Activated T-cell treated with anti-CD3 and anti-CD28 coated beads, Interleukin-2, amount 50 U/mL, for 24 hours (primary cell): ENCODE measurements around the gene ANP32B.

Experiments used
- DNase-seq: peaks from one replicate; pipeline ENCODE4 v3.0.0-alpha.2; 2020
- H3K27ac Mint-ChIP-seq: 2 replicates; pipeline ENCODE4 v1.8.0; 2020; ENCODE audit warnings: mild to moderate bottlenecking, mixed read lengths
- H3K27me3 Mint-ChIP-seq: 2 replicates; pipeline ENCODE4 v1.8.0; 2020; ENCODE audit warnings: mixed read lengths
- H3K36me3 Mint-ChIP-seq: 2 replicates; pipeline ENCODE4 v1.8.0; 2020; ENCODE audit warnings: low read depth, mixed read lengths
- H3K4me1 Mint-ChIP-seq: 2 replicates; pipeline ENCODE4 v1.8.0; 2020; ENCODE audit warnings: low read depth, mixed read lengths
- H3K4me3 Mint-ChIP-seq: 2 replicates; pipeline ENCODE4 v1.8.0; 2020; ENCODE audit warnings: mild to moderate bottlenecking, moderate library complexity, mixed read lengths
- H3K9me3 Mint-ChIP-seq: 2 replicates; pipeline ENCODE4 v1.8.0; 2020; ENCODE audit warnings: mixed read lengths

The ANP32B gene

GRCh38 chr9:98043915-98044314 is 60.8 kb downstream of the ANP32B start:
- Mint-ChIP-seq H3K4me3 (no peak overlapping the region), H3K36me3 (peaks cover 36% of the 10 kb centered on the region), H3K9me3 (peaks cover 5% of the 10 kb centered on the region), H3K4me1 (peaks cover 33% of the 10 kb centered on the region), H3K27me3 (no peaks in the 10 kb centered on the region), H3K27ac (no peak overlapping the region)
- DNase-seq = no peak

GRCh38 chr9:98045234-98046179 is 62.4 kb downstream of the ANP32B start:
- peaks cover 48% of the 10 kb centered on the region for H3K36me3 Mint-ChIP-seq
- H3K27ac Mint-ChIP-seq = peak overlapping the region; percentile 92
- peaks cover 5% of the 10 kb centered on the region for H3K9me3 Mint-ChIP-seq
- H3K4me1 Mint-ChIP-seq = peaks cover 40% of the 10 kb centered on the region
- peak overlapping the region; percentile 87 for H3K4me3 Mint-ChIP-seq
- DNase-seq = no peak
- no peaks in the 10 kb centered on the region for H3K27me3 Mint-ChIP-seq

GRCh38 chr9:98046180-98046543 is 63.0 kb downstream of the ANP32B start:
- H3K4me1 Mint-ChIP-seq = peaks cover 42% of the 10 kb centered on the region
- peak overlapping the region; percentile 92 for H3K27ac Mint-ChIP-seq
- H3K27me3 Mint-ChIP-seq = no peaks in the 10 kb centered on the region
- H3K4me3 Mint-ChIP-seq = peak overlapping the region; percentile 87
- H3K9me3 Mint-ChIP-seq = peaks cover 5% of the 10 kb centered on the region
- DNase-seq = no peak
- H3K36me3 Mint-ChIP-seq = peaks cover 52% of the 10 kb centered on the region

- peak overlapping the region; percentile 44 for H3K27ac Mint-ChIP-seq
- H3K36me3 Mint-ChIP-seq = peaks cover 58% of the 10 kb centered on the region
- peaks cover 5% of the 10 kb centered on the region for H3K9me3 Mint-ChIP-seq
- H3K4me1 Mint-ChIP-seq = peaks cover 43% of the 10 kb centered on the region
- no peaks in the 10 kb centered on the region for H3K27me3 Mint-ChIP-seq
- DNase-seq = no peak
- H3K4me3 Mint-ChIP-seq = peak overlapping the region; percentile 87
Measured at GRCh38 chr9:98047002-98047401, 63.9 kb downstream of the ANP32B start.

- Mint-ChIP-seq H3K27ac (no peak overlapping the region), H3K4me1 (peaks cover 43% of the 10 kb centered on the region), H3K36me3 (peaks cover 76% of the 10 kb centered on the region), H3K9me3 (peaks cover 5% of the 10 kb centered on the region), H3K27me3 (no peaks in the 10 kb centered on the region), H3K4me3 (no peak overlapping the region)
- no peak for DNase-seq
Measured at GRCh38 chr9:98049288-98050072, 66.3 kb downstream of the ANP32B start.

- Mint-ChIP-seq H3K9me3 (peaks cover 2% of the 10 kb centered on the region), H3K27me3 (no peaks in the 10 kb centered on the region), H3K4me3 (no peak overlapping the region), H3K4me1 (peaks cover 41% of the 10 kb centered on the region), H3K27ac (no peak overlapping the region), H3K36me3 (peaks cover 75% of the 10 kb centered on the region)
- DNase-seq = no peak
Measured at GRCh38 chr9:98050351-98050750, 67.2 kb downstream of the ANP32B start.

GRCh38 chr9:98054376-98054951 is 71.3 kb downstream of the ANP32B start:
- H3K4me3 Mint-ChIP-seq = no peak overlapping the region
- DNase-seq = no peak
- H3K4me1 Mint-ChIP-seq = peaks cover 42% of the 10 kb centered on the region
- H3K36me3 Mint-ChIP-seq = peaks cover 56% of the 10 kb centered on the region
- no peak overlapping the region for H3K27ac Mint-ChIP-seq
- no peaks in the 10 kb centered on the region for H3K27me3 Mint-ChIP-seq
- H3K9me3 Mint-ChIP-seq = no peaks in the 10 kb centered on the region

- Mint-ChIP-seq H3K36me3 (peaks cover 54% of the 10 kb centered on the region), H3K27ac (peak within 1 kb of the TSS; percentile 96), H3K27me3 (no peaks in the 10 kb centered on the region), H3K9me3 (no peaks in the 10 kb centered on the region), H3K4me3 (peak within 1 kb of the TSS; percentile 96), H3K4me1 (peaks cover 38% of the 10 kb centered on the region)
- peak; percentile 94 for DNase-seq
Measured at GRCh38 chr9:98056269-98057137, 73.4 kb downstream of the ANP32B start, which contains the start of gene NANS. Gene NANS, plus strand, starts transcription at chr9:98056732. Its CDS starts 77 bp downstream, at chr9:98056809.

GRCh38 chr9:98057138-98057799 is 74.1 kb downstream of the ANP32B start:
- Mint-ChIP-seq H3K27me3 (no peaks in the 10 kb centered on the region), H3K27ac (peak overlapping the region; percentile 96), H3K4me3 (peak overlapping the region; percentile 96), H3K36me3 (peaks cover 56% of the 10 kb centered on the region), H3K9me3 (no peaks in the 10 kb centered on the region), H3K4me1 (peaks cover 38% of the 10 kb centered on the region)
- DNase-seq = no peak

- peaks cover 81% of the 10 kb centered on the region for H3K36me3 Mint-ChIP-seq
- H3K4me1 Mint-ChIP-seq = peaks cover 34% of the 10 kb centered on the region
- DNase-seq = no peak
- no peaks in the 10 kb centered on the region for H3K9me3 Mint-ChIP-seq
- no peak overlapping the region for H3K27ac Mint-ChIP-seq
- H3K4me3 Mint-ChIP-seq = no peak overlapping the region
- no peaks in the 10 kb centered on the region for H3K27me3 Mint-ChIP-seq
Measured at GRCh38 chr9:98062161-98062560, 79.0 kb downstream of the ANP32B start.

- no peak for DNase-seq
- Mint-ChIP-seq H3K27ac (no peak overlapping the region), H3K4me1 (peaks cover 17% of the 10 kb centered on the region), H3K9me3 (no peaks in the 10 kb centered on the region), H3K36me3 (peaks cover 78% of the 10 kb centered on the region), H3K27me3 (no peaks in the 10 kb centered on the region), H3K4me3 (no peak overlapping the region)
Measured at GRCh38 chr9:98064623-98065392, 81.7 kb downstream of the ANP32B start.
